Activated CD4-positive, CD25-positive, alpha-beta regulatory T cell treated with anti-CD3 and anti-CD28 coated beads, Interleukin-2, amount 50 U/mL, for 16 hours (primary cell): ENCODE results near the gene PLXNA4.

Experiments
- DNase-seq: peaks from one replicate; pipeline ENCODE4 v3.0.0-alpha.2; 2020; ENCODE audit warnings: low read depth, low spot score

PLXNA4 gene

GRCh38 chr7:132354527-132354926 lies 221.7 kb downstream of the PLXNA4 start:
- DNase-seq = no peak

GRCh38 chr7:132353936-132354335 lies 222.3 kb downstream of the PLXNA4 start:
- no peak for DNase-seq

- DNase-seq = no peak
Observed at GRCh38 chr7:132352800-132353199, 223.5 kb downstream of the PLXNA4 start.

GRCh38 chr7:132351954-132352499 lies 224.2 kb downstream of the PLXNA4 start:
- no peak for DNase-seq

GRCh38 chr7:132350741-132351140 lies 225.5 kb downstream of the PLXNA4 start:
- DNase-seq = no peak

GRCh38 chr7:132349075-132349474 lies 227.2 kb downstream of the PLXNA4 start:
- DNase-seq = no peak

- DNase-seq = no peak
Observed at GRCh38 chr7:132348341-132348740, 227.9 kb downstream of the PLXNA4 start.

- DNase-seq = no peak
Observed at GRCh38 chr7:132347858-132348257, 228.4 kb downstream of the PLXNA4 start.

GRCh38 chr7:132347123-132347522 lies 229.1 kb downstream of the PLXNA4 start:
- DNase-seq = no peak

GRCh38 chr7:132345543-132346129 lies 230.6 kb downstream of the PLXNA4 start:
- DNase-seq = no peak

GRCh38 chr7:132345030-132345429 lies 231.2 kb downstream of the PLXNA4 start:
- DNase-seq = no peak

- no peak for DNase-seq
Observed at GRCh38 chr7:132343199-132343598, 233.1 kb downstream of the PLXNA4 start.

GRCh38 chr7:132337450-132338080 lies 238.7 kb downstream of the PLXNA4 start:
- no peak for DNase-seq

- DNase-seq = no peak
Observed at GRCh38 chr7:132336797-132337196, 239.5 kb downstream of the PLXNA4 start.

- no peak for DNase-seq
Observed at GRCh38 chr7:132333301-132333700, 243.0 kb downstream of the PLXNA4 start.

- no peak for DNase-seq
Observed at GRCh38 chr7:132328760-132329159, 247.5 kb downstream of the PLXNA4 start.

- no peak for DNase-seq
Observed at GRCh38 chr7:132328047-132328620, 248.1 kb downstream of the PLXNA4 start.

- no peak for DNase-seq
Observed at GRCh38 chr7:132326878-132327589, 249.2 kb downstream of the PLXNA4 start.

GRCh38 chr7:132322970-132323369 lies 253.3 kb downstream of the PLXNA4 start:
- no peak for DNase-seq

- DNase-seq = no peak
Observed at GRCh38 chr7:132321387-132321786, 254.9 kb downstream of the PLXNA4 start.

- no peak for DNase-seq
Observed at GRCh38 chr7:132319481-132319880, 256.8 kb downstream of the PLXNA4 start.
